Measurements from ENCODE around the gene RAPGEF5.

The RAPGEF5 gene

DNA sequence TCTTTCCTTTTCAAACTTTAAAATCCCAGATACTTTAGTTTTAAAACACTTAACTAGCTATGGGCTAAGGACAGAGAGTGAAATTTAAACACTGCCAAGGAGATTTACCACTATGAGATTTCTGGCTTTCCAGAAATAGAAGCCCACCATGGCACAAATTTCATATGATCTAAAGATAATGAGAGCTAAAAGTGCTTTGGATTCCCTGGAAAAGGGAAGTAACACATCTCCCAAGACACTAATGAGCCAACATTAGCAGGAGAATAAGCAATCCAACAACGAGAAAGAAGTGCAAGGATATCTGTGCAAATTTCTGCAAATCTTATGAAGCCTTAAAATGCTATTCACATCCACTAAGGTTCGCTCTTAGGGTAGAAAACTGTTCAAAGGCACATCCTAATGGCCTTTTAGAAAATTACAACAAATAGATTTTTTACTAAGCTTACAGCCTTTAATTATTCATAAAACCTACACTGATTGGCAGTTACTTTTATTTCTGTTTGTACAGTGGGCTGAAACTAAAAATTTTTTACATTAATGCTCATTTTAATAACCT, 100.3 kb downstream of the RAPGEF5 start:
- no peak for DNase-seq (ENCODE audit: low read depth)

DNA sequence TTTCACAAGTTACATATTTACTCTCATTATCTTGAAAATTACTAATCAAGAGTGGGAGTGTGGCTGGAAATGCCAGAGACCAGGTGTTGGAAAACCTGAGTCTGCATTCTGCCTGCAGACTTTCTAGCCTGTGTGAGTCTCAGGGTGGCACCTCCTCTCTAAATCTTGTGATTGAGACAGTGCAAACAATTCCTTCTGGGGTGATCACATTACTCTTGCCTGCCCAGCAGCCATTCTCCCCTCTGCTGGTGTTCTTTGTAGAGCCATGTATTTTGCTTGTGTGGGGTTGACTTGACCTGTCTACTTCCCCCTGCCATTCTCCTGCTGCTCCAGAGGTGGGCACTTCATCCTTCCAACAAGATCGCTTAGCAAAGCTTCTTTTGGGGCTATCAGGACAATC, 101.1 kb downstream of the RAPGEF5 start:
- no peak for DNase-seq (ENCODE audit: low read depth)

DNA sequence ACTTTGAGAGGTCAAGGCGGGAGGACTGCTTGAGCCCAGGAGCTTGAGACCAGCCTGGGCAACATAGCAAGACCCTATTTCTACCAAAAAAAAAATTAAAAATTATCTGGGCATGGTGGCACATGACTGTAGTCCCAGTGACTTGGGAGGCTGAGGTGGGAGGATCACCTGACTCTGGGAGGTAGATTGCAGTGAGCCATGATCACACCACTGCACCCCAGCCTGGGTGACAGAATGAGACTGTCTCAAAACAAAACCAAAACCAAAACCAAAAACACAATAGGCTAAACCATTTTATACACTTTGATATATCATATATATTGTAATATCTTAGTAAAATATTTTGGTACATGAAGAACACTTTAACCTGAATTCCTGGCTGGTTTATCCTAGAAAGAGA, 101.6 kb downstream of the RAPGEF5 start:
- DNase-seq (ENCODE audit: low read depth): no peak

DNA sequence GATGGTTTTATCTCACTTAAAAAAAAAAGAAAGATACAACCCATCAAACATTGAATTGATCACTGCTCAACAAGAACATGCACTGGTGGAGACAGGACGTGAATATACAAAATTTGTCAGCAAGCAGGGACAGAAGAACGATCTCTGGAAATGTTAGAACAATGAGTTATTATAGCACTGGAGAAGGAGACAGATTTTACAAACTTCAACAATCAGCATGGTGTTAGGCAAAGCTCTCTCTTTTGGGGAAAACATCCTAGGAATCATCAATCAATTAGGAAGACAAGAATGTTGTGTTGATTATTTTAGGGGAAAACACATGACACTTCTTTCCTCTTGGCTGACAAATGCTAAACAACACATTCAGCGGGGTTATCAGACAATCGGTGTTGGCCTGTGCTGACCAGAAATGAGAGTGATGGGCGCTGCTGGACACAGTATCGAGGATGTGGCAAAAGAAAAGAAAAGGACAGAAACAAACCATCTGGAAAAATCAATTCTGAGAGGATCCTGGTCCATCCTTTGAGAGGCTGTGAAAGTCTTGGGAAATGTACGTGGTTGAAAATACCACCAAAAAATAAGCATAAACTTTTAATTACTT, 103.9 kb downstream of the RAPGEF5 start:
- DNase-seq (ENCODE audit: low read depth): no peak

DNA sequence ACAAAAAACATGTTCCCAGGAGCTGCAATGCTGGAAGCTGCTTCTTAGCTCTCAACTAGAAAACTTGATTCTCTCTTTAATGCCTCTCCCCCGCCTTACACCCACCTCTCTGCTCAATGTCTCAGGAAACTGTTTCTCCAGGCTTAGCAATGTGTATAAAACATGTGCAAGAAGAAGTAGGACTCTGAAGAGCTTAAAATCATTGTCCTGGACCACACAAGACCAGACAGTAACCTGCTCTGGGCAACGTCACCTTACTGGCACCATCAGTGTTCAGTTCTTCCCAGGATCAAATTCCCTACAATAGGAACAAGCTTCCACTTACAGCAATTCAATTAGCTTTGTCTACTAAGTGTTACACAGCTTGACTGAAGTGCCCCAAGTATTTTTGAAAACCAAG, 104.9 kb downstream of the RAPGEF5 start:
- no peak for DNase-seq (ENCODE audit: low read depth)

DNA sequence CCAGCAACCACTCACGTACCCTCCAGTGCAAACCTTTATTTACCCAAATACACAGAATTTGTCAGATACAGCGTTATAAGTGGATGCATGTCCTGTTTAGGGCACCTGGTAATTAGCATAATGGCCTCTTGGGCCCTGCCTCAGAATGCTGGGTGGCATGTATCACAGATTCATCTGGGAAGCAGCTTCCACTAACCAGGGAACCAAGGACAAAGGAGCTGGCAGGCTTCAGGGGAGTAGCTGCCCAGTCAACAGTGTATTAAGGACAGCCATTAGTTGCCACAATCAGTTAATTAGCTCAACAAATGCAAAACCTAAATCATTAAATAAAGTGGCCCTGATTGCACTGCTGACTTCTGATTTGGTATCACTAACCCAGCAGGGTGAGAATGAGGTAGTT, 105.7 kb downstream of the RAPGEF5 start:
- DNase-seq (ENCODE audit: low read depth): no peak

DNA sequence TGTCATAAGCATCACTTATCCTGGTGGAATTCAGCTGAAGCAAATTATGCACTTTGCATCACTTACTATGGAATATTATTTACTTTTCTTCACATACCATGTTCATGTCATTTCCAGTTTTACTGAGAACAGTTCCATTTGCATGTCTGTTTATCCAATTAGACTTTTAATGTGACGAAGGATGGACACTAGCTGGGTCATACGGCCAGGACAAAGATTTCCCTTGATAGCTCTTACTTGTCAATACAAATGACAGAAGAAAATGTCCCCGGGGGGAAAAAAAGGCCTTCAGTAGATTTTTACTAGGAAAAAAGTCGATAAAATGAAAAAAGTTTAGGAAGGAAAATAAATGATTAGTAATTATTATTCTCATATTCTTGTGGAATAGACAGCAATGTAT, 106.6 kb downstream of the RAPGEF5 start:
- no peak for DNase-seq (ENCODE audit: low read depth)

DNA sequence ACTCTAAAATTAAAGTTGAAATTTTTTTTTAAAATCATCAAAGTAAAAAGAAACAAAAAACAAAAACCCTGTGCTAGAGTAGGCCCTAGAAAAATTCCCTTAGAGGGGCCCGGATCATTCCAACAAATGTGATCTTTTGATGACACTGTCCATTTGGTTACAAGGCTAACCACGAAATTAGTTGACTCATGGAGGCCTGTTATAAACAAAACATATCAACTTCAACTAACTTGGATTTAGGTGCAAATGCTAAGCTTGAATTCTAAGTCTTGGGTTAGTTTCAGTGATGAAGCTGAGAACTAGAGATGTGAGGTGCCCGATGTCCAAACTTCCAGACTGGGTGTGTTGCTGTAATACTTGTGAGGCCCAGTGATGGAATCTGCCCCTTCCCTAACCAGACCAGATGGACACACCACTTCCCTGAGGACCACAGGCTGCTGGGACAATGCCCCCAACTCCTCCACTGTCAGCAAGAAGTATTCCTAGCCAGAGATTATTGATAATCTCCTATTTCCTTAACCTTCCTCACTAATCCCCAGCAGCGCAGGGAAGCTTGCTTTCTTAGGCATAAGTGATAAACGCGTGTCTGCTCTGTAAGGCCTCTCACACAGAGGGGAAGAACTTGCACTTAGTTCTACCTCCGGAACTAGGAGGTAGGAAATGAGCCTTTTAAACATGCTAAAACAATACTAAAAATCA, 108.7 kb downstream of the RAPGEF5 start:
- no peak for DNase-seq (ENCODE audit: low read depth)

DNA sequence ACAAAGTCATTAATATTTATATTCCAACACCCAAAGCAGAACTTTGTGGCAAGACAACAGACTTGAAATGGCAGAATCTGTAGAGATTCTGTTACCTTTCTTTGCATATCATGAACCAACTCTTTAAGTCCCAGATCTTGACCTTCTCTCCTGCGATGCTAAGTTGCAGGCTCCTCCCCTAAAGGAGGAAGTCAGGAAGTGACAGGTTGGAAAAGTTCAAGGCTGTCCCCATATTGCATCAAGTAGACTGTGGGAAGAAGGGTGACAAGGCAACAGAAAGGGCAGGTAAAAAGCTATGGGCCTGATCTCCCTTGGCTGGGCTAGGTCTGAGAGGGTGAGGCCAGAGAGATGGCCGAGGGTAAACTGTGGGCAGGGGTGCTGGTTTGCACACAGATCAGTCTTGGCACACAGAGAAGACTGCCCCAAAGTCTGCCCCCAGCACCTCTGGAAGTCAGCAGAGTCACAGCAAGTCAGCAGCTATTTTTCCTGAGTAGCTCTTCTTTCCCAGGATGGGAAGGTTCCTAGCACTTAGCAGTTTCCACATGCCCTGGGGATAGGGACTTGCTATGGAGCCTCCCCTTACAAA, 115.1 kb downstream of the RAPGEF5 start:
- DNase-seq (ENCODE audit: low read depth): no peak

DNA sequence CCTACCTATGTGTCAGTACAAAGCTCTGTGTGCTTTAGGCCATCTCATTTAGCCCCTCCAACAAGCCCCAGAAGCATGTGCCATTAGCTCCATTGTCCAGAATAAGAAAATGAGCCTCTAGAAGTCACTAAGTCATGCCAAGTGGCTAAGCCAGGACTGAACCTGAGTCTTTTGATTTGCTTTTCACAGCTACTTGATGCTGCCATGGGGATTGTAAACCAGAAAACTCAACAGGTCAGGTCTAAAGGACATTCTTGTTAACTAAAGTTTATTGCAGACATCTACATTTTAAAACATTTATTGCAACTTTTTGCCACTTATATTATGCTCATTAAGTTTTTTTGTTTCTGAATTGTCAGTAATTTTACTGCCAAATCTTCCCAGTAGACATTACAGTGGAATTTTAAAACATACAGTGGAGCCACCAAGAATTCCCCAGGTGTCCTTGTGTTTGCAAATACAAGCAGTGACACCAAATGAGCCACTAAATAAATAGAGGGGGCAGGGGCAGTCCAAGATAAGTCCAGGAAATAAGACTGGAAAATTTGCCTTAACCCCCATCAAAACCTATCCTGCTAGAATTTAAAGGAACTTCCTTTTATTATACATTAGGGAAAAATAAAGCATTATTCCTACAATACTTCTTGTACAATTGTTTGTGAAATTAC, 115.9 kb downstream of the RAPGEF5 start:
- no peak for DNase-seq (ENCODE audit: low read depth)

DNA sequence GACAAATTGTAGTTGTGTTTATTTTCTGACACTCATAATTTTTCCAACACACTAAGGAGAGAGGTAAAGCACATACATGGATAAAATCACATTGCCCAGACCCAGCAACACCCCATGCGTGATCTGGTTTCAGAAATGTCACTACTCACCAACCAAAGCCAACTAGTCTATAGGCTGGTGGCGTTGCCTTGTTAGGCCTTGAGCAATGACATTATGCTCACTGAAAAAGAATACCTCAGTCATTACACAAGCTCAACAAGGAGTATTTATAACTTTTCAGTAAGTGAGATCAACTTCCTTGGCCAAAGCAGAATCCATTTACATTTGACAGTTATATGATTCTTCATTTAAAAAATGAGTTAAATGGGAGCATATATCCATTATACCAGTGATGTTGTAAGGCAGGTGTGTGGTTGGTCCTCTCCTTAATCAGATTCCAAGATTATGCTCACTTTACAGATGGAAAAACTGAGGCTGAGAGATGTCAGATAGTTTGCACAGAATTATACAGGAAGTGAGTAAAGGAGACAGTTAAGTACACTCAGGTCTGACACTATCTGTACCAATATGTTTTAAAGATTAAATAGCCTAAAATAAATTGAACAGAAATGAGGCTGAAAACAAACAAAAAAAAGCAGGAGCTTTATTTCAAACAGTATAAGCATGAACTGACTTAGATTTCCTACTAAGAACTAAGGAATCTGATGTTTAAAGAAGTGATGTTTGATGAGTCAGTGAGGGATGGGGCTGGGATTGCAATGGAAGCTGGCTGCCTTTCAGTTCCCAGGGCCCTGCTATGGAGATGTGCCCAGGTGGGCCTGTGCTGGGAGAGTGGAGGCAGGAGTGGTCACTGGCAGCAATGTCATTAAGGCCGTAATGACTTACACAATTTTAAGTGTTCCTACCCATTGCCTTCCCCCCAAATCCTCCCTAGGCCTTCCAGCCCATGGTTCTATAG, 118.3 kb downstream of the RAPGEF5 start:
- DNase-seq (ENCODE audit: low read depth): no peak

DNA sequence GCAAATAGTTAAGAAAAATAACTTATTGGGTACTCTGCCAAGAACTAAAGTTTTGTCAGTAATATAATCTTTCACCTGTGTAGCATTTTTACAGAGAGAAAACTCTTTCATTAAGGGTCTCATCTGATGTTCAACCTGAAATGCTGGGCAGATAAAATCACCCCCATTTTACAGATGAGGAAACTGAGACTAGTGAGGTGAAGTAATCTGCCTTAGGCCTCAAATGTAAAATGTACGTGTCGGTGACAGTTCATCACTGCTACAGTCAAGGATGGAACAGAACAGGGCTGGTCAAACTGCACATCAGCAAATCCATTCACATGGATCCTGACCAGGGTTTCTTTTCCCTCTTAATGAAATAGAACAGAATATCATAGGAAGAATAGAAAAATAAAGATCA, 121.8 kb downstream of the RAPGEF5 start:
- DNase-seq (ENCODE audit: low read depth): no peak

DNA sequence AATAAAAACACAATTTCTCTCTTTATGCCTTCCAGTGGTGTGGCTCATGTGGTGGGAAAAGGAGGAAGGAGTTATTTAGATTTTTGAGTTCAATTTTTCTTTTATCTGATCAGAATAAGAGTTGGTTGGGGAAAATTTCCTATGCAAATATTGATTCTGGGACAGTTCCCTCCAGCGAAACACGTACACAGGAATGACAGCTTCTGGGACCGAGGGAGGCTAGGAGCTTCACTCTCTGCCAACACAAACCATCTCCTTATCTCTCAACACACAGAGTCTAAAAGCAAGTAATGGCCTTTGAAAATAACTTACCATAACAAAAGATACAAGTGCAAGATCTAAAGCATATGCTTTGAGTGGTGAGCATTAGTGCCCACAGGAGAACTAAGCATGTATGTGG, 122.7 kb downstream of the RAPGEF5 start:
- no peak for DNase-seq (ENCODE audit: low read depth)

DNA sequence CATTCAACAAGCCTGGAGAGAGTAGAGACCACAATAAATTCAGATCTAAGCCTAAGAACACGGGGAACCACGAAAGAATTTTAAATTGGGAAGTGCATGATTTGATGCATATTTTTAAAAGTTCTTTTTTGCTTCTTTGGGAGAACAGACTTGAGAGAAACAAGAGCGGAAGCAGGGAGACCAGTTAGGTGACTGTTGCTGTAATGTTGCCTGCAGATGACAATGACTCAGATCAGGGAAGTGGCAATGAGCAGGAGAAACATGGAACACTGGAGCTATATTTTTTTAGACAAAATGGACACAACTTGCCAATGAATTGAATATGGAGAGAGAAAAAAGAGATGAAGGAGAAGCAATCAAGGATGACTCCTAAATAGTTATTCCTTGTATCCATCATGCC, 125.1 kb downstream of the RAPGEF5 start:
- no peak for DNase-seq (ENCODE audit: low read depth)

DNA sequence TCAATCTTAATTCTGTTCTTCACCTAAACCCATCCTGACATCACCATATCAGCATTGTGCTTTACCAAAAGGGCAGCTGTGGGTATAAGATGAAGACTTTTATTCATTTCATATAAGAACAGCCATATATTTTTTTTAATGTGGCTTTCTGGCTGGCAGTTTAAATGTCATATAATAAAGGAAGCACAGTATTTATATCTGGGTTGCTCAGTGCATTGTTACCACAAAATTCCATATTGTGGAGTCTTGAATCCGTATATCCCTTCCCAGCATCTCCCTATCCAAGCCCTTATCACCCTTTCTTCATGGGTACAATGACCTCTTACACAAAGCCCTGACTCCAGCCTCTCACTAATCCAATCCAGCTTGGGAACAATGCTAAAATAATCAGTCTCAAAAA, 125.8 kb downstream of the RAPGEF5 start:
- DNase-seq (ENCODE audit: low read depth): no peak

DNA sequence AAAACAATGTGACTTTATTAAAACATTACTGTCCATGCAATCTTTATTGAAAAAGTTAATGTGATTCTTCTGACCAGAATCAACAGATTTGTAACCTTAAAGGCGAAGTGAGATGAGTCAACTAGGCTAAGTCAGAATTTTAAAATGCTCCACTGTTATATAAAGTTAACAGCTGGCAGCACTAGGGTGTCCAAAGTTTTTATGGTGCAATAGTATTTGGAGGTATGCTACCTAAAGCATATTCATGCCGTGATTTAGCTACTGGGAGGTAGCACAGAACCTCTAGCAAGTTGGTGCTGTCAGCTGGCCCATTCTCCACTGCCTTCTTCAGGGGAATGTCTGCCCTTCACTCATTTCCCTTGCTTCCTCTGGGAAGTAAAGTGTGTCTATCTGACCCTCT, 126.7 kb downstream of the RAPGEF5 start:
- no peak for DNase-seq (ENCODE audit: low read depth)

DNA sequence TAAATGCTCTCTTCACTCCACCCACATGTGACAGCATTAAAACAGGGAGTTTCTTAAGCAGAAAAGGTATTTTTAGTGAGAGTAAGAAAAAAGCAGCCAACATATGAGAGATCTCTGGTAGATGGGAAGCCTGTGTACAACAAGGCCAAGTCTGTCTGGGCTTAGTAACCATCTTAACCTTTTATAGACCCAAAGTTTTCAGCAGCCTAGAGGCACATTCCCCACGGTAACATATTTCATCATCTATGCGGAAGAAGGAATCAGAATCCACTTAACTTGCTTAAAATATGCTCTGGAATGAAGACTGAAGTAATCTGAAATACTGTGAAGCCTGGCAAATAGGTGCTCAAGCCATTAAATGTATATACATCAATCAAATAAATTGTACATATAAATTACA, 127.8 kb downstream of the RAPGEF5 start:
- no peak for DNase-seq (ENCODE audit: low read depth)

DNA sequence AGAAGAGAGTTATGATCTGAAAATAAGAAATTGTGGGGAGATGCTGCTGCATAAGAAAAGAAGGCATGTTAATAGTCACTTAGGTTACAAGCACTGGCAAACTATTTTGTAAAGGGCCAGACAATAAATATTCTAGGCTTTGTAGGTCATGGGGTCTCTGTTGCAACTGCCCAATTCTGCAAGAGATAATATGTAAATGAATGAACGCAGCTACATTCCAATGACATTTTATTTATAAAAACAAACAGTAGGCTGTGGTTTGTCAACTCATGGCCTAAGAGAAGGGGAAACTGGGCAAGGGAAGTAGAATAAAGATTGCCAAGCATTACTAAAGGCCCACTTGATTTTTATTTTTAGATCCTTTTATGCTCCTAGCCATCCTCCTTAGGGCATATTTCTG, 133.1 kb downstream of the RAPGEF5 start:
- DNase-seq (ENCODE audit: low read depth): no peak

DNA sequence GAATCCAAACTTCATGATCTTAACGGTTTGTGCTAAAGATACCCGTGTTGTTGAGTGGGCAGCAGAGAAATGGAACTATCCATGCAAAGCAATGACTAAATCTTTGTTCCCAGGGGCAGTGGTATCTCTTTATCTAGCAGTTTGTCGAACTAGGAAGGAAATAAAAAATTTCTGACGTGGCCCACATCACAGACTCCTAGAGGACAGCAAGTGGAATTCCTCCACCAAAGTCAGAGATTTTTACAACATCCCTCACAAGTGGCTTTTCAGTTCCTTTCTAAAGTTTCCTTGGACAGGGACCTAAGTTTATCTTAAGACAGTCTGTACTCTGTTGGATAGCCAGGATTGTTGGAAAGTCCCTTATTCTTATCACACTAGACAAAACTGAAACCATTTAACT, 136.0 kb downstream of the RAPGEF5 start:
- DNase-seq (ENCODE audit: low read depth): no peak

DNA sequence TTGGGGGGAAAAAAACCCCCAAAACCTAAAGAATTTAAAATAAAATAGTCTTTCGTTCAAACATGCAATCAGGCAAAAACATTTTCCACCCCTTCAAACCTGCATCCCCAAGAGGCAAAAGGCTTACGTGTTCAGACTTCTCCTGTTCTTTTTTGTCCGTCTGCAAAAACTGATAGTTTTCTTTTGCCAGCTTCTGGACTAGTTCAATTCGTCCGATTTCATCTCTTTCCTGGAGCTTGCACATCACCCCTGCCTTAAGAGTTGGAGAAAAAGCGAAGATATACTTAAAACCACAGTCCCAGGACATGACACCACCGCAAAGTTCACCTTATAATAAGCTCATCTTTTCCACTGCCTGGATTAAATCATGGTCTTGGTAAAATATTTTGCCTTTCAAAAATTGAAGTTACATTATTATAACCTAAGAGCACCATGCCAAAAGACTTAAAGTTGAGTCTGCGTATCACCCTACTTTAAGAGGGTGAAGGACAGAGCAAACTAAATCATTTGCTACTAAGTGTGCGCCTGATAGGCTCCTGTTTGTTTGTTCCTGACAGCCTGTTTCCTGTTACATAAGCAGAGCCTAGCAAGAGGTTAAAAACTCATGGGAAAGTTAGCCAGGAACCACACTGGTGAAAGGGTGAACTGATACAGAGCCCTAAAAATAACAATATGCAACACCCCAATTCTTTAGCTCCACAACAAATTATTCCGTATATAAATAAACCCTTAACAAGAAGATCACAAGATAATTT, 137.0 kb downstream of the RAPGEF5 start:
- no peak for DNase-seq (ENCODE audit: low read depth)

DNA sequence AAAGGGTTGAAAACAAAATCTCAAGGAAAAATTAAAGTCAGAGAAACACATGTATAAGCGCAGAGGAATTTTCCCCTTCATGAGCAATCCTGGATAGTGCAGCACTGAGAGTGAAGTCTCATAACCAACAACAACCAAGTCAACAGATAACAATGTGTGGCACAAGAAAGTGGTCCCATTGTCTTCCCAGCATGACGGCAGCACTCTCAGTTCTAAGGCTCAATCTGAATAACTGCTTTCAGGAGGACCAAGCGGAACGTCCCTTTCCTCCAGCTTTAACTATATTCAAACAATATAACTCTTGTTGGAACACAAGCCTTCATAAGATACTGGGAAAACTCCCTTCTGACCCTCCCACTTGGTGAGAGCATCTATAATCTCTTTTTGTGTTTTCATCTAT, 137.9 kb downstream of the RAPGEF5 start:
- no peak for DNase-seq (ENCODE audit: low read depth)

Data from CMK (cell line).